Measurements from ENCODE around the gene SYTL3.
"Not testable (repeated sequence)": the region's sequence is repeated elsewhere in the genome, so short reads cannot be mapped to it uniquely, and the experiment has no call there.

Gene SYTL3

DNA sequence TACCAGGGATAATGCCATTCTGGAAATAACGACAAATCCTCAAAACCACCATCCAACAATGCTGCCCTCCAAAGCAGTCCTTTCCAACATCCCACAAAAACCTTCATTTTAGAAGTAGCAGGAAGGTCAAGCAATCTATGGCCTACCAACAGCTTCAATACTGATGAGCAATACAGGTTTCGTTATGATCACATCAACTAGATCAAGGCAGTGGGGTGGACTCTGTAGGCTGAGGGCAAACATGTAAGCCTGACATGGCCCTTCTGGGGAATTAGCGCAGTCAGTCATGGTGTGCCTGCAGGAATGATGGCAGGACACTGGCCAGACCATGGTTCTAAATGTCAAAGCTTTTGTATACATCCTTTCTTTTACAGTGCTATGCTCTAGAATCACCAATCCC, 127.7 kb downstream of the SYTL3 start:
- DNase-seq (ENCODE audit: low read depth), result no peak

DNA sequence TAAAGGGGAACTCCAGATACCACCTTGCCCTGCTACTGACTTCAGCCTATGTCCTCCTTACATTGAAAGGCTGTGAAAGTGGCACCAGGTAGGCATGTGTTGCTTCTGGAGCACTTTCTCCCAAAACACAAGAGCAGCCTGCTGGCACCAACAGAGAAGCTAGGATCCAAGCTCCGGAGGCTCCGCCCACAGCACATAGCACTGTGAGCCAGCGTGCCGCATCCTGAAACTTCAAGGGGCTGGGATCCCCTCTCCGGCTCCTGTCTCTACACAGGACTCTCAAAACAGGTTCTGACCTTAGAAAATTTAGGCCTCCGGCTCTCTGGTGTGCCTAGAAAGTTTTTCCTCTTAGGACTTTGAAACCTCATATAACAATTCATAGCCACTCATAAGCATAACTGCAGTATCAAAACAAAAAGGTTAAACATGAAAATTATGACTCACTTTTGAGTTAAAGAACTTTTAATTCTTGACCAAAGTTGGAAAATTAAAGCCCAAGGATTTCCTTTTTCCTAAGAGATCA, 128.2 kb downstream of the SYTL3 start:
- no peak for DNase-seq (ENCODE audit: low read depth)

DNA sequence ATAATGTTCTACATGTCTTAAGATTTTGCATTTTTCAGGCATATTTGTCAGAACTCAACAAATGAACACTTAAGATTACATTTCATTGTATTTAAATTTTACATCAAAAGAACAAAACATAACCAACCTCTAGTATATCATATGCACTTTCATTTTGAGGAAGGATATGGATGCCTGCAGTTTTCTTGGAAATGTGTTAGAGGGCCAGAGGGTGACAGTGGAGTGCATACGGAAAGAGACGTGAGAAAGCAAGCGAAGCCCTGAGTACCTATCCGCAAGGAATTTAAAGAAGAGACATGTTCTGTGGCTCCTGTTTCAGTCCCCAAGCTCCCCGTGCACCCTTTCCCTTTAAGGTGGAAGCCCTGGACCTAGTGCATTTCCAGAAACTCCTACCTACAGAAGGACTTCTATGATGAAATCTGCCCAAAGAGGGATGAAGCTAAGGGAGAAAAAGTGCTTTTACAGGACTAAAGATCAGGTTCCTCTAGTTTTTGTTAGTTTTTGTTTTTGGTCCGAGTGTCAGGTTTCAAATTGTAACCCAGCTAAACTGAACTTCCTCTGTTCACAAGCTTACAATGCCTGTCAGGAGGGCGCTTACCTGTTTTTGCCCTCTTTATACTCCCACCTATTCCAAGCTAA, 130.5 kb downstream of the SYTL3 start:
- no peak for DNase-seq (ENCODE audit: low read depth)

DNA sequence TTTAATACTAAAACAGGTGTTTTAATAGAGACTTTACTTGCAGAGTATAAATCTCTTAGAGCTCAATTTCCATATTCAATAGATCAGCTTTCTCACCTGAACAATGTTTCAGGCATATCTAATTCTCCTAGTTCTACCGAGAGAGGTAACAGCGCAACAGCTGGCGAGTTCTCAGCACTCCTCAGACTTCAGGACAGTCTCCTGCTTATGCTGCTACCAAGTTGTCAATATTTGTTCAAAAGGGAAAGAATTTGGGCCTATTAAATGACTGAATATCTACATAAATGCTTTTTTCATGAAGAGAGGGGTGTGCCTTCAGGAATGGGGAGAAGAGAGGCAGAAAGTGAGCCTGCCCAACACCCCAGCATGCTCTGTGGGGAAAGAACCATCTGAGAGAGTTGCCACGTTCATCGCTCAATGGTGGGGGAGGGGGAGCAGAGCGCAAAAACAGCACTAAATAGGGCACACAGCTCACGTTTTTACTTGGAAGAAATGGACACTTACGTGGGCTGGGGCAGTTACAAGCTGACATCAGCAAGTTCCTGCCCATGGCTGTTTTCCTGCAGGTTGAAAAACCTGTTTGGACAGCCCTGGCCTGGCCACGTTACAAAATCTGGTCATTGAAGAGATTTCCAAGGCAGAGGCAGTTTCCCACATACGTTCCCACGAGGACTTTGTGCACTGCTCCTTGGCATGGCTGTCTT, 131.3 kb downstream of the SYTL3 start:
- no peak for DNase-seq (ENCODE audit: low read depth)

DNA sequence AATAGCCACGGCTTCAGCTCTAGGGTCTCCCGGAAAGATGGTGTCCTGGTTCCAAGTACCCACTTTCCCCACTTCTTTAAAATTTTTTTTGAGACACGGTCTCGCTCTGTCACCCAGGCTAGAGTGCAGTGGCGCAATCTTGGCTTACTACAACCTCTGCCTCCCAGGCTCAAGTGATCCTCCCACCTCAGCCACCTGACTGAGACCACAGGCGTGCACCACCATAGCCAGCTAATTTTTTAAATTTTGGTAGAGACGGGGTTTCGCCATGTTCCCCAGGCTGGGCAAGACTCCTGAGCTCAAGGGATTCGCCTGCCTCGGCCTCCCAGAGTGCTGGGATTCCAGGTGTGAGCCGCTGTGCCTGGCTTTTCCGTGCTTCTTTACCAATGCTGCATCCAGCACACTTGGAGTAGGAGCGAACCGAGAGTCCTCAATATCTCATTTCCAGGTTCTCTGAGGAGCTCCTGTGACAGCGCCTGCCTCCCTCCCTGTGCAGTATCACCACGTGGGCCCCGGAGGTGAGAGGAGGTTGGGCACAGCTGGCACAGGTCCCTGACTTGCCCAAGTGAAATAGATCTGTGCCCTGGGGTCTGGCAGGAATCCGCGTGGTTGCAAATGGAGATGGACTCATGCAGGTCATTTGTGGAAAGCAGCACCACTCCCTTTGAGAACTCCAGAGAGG, 132.0 kb downstream of the SYTL3 start:
- no peak for DNase-seq (ENCODE audit: low read depth)

DNA sequence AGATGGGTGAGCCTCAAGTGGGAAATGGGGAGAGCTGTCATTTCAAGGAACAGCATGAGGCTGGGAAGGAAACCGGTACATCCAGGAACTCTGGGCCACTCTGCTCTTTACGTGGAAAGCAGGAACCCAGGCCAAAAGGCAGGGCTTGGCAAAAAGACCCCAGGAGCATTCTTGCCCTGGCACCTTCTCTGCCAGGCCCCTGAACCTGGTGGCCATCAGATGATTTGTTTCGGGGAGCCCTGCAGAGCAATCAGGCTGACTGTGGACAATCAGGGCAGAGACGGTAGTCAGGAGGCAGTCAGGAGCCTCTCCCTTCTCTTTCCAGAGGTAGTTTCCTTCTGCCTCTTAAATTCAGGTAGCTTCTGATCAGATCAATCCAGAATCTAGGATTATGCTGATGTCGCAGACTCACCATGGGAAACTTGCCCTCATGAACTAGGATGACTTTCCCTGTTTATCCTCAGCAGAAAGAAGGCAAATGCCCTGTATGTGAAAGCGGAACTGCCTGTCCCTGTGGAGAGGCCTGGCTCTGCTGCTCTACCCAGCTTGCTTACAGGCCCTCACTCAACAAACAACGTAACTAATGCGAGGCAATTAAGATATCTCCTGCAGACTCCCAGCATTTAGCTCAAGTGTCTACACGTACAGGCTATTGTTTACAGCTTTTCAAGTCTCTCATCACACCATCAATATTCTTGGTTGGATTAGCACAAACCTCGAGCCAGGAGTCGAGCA, 132.7 kb downstream of the SYTL3 start:
- no peak for DNase-seq (ENCODE audit: low read depth)

DNA sequence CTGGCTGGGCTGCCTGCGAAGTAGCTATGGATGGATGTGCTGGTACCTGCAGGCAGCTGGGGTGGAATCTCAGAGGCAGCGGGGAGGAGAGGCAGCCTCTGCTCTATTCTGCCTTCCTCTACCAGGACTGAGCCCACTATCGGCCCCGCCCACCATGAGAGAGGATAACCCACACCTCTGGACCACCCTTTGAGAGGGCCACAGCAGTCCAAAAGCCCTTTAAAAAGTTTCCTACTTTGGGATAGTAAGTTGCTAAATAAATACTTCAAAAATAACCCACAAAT, 133.3 kb downstream of the SYTL3 start:
- no peak for DNase-seq (ENCODE audit: low read depth)

DNA sequence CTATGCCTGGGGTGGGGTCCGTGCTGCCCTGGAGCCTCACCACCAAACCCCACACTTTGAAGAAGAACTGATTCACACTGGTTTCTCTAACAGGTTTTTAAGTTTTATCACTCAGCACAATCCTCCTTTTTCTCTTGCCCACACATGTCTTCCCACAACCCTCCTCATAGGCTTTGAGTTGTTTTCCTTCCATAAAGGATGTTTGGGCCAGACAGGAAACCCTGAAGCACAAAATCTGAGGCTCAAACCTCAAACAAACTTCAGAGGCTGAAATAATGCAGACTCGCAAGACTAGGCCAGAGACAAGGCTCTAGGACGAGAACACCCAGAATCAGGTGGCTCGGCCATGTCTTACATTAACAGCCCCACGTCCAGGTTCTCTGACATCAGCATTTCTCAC, 134.0 kb downstream of the SYTL3 start:
- DNase-seq (ENCODE audit: low read depth), result no peak

DNA sequence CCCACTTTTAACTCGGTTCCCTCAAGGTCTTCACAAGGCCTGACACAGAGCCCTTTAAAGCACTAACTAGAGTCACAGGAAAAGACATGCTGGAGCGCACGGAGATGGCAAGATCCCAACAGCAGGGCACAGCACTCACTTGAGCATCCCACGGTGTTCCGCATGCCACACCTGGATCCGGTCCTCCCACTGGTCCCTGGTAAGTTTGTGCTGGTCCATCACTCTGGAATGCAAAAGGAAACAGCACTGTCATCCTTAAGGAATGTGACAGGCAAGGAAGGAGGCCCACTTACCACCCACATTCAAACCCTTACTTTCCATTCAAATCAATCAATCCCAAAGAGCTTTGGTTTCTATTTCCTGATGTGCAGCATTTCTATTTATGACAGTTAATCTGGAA, 134.7 kb downstream of the SYTL3 start:
- DNase-seq (ENCODE audit: low read depth), result no peak

DNA sequence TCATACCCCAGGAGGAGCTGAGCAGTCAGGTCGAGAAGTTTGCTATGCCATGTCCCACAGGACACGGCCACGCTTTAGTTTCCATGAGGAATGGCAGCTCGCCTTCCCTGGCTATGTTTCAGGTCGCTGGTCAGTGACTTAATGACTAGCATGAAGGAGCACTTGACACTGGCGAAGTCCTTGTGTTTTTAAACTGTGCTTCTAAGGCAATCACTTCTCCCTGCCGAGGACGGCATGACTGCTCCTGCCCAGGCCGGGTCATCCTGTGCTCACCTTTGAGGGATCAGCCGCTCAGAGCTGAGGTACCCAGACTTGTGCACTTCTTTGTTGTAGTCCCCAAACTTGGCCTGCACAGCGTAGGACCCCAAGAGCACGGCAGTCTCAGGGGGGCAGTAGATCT, 135.2 kb downstream of the SYTL3 start:
- no peak for DNase-seq (ENCODE audit: low read depth)

DNA sequence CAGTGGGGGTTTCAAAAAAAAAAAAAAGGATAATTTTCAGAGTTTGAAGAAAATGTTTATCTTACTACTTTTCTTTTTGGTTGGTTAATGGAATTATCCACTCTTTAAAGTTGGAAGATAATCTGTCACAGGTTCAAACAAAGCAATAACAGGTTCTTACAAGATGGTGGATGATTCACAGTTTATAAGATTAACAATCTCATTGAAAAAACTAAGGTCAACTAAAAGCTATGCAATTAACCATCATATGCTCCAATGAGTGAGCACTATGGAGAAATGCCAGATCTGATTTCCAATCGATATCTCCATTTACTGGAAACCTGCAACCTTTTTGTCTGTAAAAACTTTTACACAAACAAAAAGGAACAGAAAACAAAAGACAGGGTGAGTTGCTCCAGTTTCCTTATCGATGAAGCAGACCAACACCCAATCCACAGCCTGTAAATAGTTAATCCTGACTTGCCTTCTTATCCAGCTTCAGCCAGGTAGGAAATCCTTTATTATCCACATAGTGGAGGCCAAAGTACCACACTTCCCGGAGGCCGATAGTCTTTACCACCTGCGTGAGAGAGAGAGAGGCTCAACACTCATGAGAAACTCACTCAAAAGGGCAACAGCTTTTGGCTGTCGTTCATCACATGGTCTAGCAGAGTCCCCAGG, 136.9 kb downstream of the SYTL3 start:
- DNase-seq (ENCODE audit: low read depth), result no peak

DNA sequence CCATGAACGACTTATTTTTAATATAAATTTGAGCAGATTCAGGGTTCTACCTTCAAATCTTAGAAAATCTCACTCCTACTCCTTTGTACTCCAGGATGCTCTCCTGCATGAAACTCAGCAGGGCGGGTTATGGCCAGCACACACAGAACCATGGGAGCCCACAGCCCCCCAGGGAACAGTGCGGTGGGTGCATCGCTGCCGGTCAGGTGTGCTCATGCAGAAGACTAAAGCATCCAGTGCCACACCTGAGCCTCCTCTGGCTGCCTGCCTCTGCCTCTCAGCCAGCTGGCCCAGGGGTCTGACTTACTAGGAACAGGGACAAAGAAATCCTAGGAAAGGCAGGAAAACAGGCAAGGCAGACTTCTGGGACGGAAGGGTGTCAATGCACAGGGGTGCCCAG, 137.5 kb downstream of the SYTL3 start:
- no peak for DNase-seq (ENCODE audit: low read depth)

DNA sequence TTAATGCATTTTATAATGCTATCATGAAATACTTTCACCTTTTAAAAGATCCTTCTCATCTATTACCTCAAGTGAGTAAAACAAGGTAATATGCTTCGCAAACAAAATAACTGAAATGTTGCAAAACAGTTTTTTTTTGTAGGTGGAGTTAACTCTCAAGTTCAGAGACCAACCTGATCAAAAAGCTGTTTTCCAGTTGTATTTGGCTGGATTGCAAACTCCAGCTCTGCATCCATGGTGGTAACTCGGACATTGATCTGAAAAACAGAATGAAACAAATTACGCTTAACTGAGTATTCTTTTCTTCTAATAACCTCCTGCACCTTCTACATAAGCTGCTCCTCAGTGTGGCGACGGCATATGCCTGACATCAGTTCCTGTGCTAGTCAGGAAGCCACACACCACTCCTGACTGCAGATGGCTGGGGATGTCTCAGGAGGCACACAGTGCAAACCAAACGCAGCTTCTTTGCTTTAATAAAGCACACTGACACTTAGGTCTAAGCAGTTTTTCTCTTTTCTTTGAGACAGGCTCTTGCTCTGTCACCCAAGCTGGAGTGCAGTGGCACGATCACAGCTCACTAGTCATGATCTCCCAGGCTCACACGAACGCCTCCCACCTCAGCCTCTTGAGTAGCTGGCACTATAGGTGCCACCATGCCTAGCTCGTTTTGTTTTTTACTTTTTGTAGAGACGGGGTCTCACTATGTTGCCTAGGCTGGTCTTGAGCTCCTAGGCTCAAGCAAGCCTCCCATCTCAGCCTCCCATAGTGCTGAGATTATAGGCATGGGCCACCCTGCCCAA, 139.5 kb downstream of the SYTL3 start:
- no peak for DNase-seq (ENCODE audit: low read depth)

DNA sequence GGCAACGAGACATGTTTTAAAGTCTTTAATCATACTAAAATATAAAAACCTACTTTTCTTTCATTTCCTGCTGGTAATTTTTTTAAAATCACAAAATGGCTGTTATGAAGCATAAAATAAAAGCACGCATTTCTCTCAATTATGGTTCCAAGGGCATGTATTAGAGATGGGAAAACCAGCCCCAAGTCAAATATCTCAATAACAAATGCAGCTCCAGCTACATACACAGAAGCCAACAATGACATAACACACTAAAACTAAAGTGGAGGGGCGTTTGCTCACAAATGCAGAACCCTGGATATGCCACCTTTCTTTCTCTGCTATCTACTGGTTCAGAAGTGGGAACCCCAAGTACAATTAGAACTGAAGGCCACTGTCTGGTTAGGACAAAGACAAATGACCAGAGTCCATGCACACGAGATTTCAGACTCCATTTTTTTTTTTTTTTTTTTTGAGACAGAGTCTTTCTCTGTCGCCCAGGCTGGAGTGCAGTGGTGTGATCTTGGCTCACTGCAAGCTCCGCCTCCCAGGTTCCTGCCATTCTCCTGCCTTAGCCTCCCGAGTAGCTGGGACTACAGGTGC, 141.5 kb downstream of the SYTL3 start:
- no peak for DNase-seq (ENCODE audit: low read depth)

DNA sequence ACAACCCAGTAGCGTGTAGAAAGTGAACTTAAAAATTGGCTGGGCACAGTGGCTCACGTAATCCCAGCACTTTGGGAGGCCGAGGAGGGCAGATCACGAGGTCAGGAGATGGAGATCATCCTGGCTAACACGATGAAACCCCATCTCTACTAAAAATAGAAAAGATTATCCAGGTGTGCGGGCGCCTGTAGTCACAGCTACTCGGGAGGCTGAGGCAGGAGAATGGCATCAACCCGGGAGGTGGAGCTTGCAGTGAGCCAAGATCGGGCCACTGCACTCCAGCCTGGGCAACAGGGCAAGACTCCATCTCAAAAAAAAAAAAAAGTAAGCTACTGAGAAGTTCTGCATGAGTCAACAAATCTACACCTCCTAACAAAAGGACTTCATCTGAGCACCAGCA, 142.7 kb downstream of the SYTL3 start:
- not testable (repeated sequence) for DNase-seq (ENCODE audit: low read depth)

DNA sequence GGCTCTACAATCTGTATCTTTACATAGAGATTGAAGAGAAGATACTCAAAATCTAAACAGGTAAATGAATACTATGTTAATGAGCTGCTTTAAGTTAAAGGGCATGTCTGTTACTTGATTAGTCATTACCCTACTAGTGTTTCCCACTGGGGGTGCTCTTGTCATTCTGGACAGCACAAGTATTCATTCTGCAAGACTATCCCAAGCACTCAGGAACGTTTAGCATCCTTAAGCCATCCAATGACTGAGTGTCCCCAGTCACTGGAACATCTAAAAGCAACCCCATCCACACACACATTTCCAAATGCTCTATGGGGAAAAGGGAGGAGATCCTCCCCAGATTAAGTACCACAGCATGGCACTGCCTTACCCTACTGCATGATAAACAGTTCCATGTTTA, 143.6 kb downstream of the SYTL3 start:
- DNase-seq (ENCODE audit: low read depth), result peak; percentile 24

DNA sequence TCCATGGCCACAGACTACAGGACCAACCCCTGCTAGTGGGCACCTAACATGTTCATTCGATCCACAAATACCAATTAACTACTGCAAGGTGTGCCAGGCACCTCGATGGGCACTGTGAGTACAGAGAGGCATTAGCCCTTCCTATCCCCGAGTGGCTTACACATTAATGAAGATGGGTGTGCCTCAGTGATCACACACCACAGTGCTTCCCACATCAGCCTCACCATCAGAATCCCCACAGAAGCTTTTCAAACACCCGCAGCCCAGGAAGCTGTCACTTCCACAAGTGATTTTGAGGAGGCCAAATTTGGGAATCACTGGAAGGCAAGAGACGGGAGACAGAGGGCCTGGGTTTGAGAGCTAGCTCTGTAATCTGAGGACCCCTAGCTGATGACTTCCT, 145.7 kb downstream of the SYTL3 start:
- no peak for DNase-seq (ENCODE audit: low read depth)

DNA sequence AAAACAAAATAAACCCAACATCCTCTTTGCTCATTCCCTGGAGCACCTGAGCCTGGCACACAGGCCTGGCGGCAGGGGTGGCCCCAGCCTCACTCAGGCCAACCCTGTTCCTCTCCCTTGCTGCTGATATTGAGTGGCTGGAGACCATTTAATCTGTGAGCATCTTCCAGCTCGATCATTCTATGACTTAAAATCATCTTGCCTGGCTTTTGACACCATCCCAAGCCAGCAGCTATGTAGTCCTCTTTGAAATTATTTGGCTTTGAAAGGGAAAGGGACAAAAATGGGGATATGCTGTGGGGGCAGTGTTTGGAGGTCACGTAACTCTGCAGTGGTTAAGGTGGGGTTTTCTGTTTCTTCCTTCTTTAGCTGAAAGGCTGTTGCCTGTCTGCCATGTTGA, 146.5 kb downstream of the SYTL3 start:
- DNase-seq (ENCODE audit: low read depth), result no peak

DNA sequence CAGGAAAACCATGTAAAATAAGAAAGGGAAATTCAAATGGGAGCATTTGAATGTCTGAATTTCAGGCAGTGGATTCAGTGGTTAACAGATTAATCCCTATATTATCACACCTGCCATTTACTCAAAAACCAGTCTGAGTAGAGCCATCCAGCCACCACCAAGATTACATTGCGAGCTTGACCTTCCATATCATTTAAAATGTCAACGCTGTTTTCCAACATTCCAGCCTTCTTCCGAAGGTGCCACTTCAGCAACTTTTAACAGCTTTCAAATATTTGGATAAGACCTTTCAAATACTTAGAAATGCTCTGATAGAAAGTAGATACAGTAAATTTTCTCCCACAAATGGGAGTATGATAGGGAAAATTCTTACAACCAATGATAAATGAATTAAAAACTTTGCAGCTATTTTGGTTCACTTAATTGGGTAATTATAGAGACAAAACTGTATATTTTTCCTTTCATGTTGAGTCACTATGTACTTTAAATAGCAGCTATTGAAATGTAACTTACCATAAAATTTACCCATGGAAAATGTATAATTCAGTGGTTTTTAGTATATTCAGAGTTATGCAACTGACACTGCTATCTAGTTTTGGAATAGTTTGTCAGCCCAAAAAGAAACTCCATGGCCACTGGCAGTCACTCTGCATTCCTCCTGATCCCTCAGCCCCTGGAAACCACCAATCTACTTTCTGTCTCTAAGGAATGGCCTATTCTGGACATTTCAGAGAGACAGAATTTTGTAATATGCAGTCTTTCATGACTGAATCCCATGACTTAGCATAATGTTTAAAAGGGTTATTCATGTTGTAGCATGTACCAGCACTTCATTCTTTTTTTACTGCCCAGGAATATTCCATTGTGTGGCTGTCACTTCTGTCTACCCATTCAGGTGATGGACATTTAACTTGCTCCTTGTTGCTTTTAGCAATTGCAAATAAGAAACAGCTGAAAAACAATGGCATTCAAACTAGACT, 147.8 kb downstream of the SYTL3 start:
- no peak for DNase-seq (ENCODE audit: low read depth)

DNA sequence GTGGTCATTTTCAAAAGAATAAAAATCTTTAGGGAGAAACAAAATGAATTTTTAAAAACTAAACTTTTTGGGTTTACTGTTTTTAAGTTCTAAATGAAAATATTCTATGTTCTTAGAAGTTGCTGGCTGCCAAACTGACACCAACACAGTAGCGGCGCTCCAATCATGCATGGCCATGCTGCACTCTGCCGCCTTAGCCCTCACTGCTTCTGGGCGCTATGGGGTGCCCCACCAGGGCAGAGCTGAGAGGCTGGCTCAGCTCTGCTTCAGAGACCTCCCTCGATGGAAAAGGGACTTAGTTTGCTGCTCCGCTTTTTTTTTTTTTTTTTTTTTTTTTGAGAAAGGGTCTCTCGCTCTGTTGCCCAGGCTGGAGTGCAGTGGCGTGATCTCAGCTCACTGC, 148.5 kb downstream of the SYTL3 start:
- no peak for DNase-seq (ENCODE audit: low read depth)
